Activated naive CD4-positive, alpha-beta T cell treated with anti-CD3 and anti-CD28 coated beads for 36 hours (primary cell): ENCODE data around the gene LIMK2. TPM values are rescaled to one million over a fixed set of nuclear protein-coding genes. Genes with fewer than 3 reads are reported as not detected.

ENCODE experiments used
- CTCF ChIA-PET: fragments of 350-600 bp; sonication (Branson Sonifier 250); formaldehyde crosslinking; loops from one replicate; lab custom pipeline; 2021; ENCODE audit warnings: antibody characterized with exemption; lab: Charles Lee
- DNase-seq: peaks from one replicate; pipeline ENCODE4 v3.0.0-alpha.2; 2020
- H3K27ac Mint-ChIP-seq: one replicate; pipeline ENCODE4 v1.8.0; 2021; ENCODE audit warnings: mild to moderate bottlenecking, mixed read lengths
- H3K27me3 Mint-ChIP-seq: one replicate; pipeline ENCODE4 v1.8.0; 2021; ENCODE audit warnings: low read depth, mixed read lengths
- H3K36me3 Mint-ChIP-seq: one replicate; pipeline ENCODE4 v1.8.0; 2021; ENCODE audit warnings: low read depth, mixed read lengths
- H3K4me1 Mint-ChIP-seq: one replicate; pipeline ENCODE4 v1.8.0; 2021; ENCODE audit warnings: low read depth, mixed read lengths
- H3K4me3 Mint-ChIP-seq: one replicate; pipeline ENCODE4 v1.8.0; 2021; ENCODE audit warnings: mild to moderate bottlenecking, moderate library complexity, mixed read lengths
- H3K9me3 Mint-ChIP-seq: one replicate; pipeline ENCODE4 v1.8.0; 2021; ENCODE audit warnings: mixed read lengths
- intact Hi-C: fragments of 100-400 bp; cut with micrococcal nuclease; formaldehyde crosslinking; loops from one replicate; pipeline ENCODE4 v1.15.1; 2023
- total RNA-seq, 2 experiments: library from RNA; stranded (reverse); gene quantifications; one replicate each; pipeline ENCODE4 v1.2.3, GENCODE V29; 2021

Gene LIMK2
- total RNA-seq, 2 experiments from 2014 or later = 50.8 to 50.9 TPM

DNA sequence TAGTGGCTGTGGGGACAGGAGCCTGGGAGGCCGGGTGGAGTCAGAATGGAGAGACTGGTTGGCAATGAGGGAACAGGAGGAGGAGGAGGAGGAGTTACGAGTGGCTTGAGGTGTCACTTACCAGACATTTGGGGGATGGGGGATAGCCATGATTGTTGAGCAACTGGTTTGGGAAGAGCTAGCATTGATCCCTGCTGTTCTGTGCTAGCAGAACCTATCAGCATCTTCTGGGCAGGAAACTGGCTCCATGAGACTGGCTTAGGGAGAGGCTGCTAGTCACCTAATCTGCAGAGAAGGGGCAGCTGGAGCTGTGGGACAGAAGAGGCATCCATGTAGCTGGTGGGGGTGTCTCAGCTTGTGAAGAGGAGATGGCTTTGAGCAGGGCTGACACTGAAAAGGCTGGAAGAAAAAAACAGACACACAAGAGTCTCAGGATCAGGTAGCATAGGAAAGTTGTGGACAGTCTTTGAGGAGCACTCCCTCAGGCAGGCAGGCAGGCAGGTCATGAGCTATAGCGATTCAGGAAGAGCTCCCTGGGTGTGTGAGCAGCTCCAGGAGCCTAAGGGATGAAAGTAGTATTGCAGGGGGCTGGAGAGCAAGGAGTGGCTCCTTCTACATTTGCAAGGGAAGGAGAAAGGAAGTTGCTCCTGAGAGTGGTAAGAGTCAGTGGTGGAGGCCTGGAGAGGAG, 57.9 kb downstream of the LIMK2 start:
- DNase-seq = no peak
- Mint-ChIP-seq H3K4me3 (no peak overlapping the region), H3K27ac (no peak overlapping the region), H3K27me3 (no peaks in the 10 kb centered on the region), H3K36me3 (peaks cover 48% of the 10 kb centered on the region), H3K4me1 (peaks cover 40% of the 10 kb centered on the region), H3K9me3 (no peaks in the 10 kb centered on the region)
- CTCF ChIA-PET = interaction anchor here (0.7 to 4.9 kb wide), 6 partner anchors 12 to 162 kb away, joined by 3 to 59 read pairs (median 5); partner anchors contain the start of genes LIMK2 and SELENOM
- intact Hi-C loops = loop anchor here (10.0 kb wide), 1 partner anchor 325 kb away; no protein-coding TSS in a partner anchor

- intact Hi-C loops = loop anchor here (10.0 kb wide), 1 partner anchor 326 kb away; no protein-coding TSS in a partner anchor
- H3K27me3 Mint-ChIP-seq = no peaks in the 10 kb centered on the region
- no peak for DNase-seq
- no peak overlapping the region for H3K27ac Mint-ChIP-seq
- peaks cover 46% of the 10 kb centered on the region for H3K4me1 Mint-ChIP-seq
- H3K36me3 Mint-ChIP-seq = peaks cover 52% of the 10 kb centered on the region
- H3K9me3 Mint-ChIP-seq = no peaks in the 10 kb centered on the region
- CTCF ChIA-PET = interaction anchor here (1.1 to 4.9 kb wide), 3 partner anchors 42 to 163 kb away, joined by 6 to 59 read pairs (median 11); partner anchors contain the start of genes LIMK2 and SELENOM
- H3K4me3 Mint-ChIP-seq = no peak overlapping the region
Measured at GRCh38 chr22:31271026-31271425, 58.9 kb downstream of the LIMK2 start.

DNA sequence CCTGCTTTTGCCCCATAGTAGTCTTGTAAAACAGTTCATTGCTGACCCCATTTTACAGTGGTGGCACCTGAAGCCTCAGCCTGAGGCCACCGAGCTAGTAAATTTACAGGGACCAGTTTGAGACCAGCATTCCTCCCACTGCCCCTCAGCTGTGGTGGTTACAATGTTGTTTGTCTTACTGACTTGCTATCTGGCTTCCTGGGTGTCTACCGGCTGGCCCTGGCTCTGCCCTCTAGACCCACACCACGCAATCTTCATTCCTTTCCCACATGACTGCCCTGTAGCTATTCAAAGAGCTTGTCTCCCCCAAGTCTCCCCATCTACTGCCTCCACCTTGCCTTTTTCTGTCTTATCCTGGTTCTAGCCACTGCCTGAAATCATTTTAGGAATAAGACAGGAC, 59.4 kb downstream of the LIMK2 start:
- Mint-ChIP-seq H3K27ac (no peak overlapping the region), H3K4me3 (no peak overlapping the region), H3K27me3 (no peaks in the 10 kb centered on the region), H3K9me3 (no peaks in the 10 kb centered on the region), H3K4me1 (peaks cover 48% of the 10 kb centered on the region), H3K36me3 (peaks cover 53% of the 10 kb centered on the region)
- CTCF ChIA-PET = interaction anchor here (1.3 to 4.9 kb wide), 6 partner anchors 24 to 79 kb away, joined by 3 to 59 read pairs (median 8); partner anchors contain the start of gene LIMK2
- DNase-seq = no peak
- intact Hi-C loops = loop anchor here (10.0 kb wide), 1 partner anchor 327 kb away; no protein-coding TSS in a partner anchor

DNA sequence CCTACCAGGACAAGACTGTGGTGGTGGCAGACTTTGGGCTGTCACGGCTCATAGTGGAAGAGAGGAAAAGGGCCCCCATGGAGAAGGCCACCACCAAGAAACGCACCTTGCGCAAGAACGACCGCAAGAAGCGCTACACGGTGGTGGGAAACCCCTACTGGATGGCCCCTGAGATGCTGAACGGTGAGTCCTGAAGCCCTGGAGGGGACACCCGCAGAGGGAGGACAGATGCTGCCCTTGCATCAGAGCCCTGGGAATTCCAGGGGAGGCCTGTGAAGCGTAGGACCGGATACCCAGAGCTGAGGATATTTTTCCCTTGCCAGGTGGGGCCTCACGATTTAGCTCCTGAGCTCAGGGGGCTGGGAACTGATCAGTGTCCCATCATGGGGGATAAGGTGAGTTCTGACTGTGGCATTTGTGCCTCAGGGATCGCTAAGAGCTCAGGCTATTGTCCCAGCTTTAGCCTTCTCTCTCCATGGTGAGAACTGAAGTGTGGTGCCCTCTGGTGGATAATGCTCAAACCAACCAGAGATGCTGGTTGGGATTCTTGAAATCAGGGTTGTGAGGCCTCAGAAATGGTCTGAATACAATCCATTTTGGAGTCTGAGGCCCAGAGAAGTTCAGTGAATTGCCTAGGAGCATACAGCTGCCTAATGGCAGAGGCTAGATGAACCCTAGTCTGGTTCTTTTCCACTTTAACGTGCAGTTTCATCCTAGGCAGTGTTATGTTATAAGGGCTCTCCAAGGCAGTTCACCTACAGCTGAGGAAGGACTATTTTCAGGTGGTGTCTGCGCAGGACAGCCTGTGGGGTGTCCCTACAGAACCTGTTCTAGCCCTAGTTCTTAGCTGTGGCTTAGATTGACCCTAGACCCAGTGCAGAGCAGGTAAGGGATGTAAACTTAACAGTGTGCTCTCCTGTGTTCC, 60.7 kb downstream of the LIMK2 start:
- Mint-ChIP-seq H3K4me1 (peaks cover 58% of the 10 kb centered on the region), H3K4me3 (no peak overlapping the region), H3K9me3 (no peaks in the 10 kb centered on the region), H3K27ac (no peak overlapping the region), H3K27me3 (no peaks in the 10 kb centered on the region), H3K36me3 (peaks cover 50% of the 10 kb centered on the region)
- intact Hi-C loops = loop anchor here (2.0 to 10.0 kb wide), 2 partner anchors 166 to 328 kb away; partner anchors contain the start of gene SELENOM
- DNase-seq = peak; percentile 76
- CTCF ChIA-PET = interaction anchor here (0.6 to 4.9 kb wide), 41 partner anchors 9 to 326 kb away, joined by 3 to 59 read pairs (median 4); partner anchors contain the start of genes LIMK2 and PIK3IP1

GRCh38 chr22:31274017-31274416, 61.9 kb downstream of the LIMK2 start:
- intact Hi-C loops = loop anchor here (10.0 kb wide), 1 partner anchor 329 kb away; no protein-coding TSS in a partner anchor
- peaks cover 71% of the 10 kb centered on the region for H3K4me1 Mint-ChIP-seq
- CTCF ChIA-PET = interaction anchor here (0.6 to 4.9 kb wide), 14 partner anchors 9 to 507 kb away, joined by 3 to 59 read pairs (median 10); partner anchors contain the start of genes LIMK2 and PIK3IP1

DNA sequence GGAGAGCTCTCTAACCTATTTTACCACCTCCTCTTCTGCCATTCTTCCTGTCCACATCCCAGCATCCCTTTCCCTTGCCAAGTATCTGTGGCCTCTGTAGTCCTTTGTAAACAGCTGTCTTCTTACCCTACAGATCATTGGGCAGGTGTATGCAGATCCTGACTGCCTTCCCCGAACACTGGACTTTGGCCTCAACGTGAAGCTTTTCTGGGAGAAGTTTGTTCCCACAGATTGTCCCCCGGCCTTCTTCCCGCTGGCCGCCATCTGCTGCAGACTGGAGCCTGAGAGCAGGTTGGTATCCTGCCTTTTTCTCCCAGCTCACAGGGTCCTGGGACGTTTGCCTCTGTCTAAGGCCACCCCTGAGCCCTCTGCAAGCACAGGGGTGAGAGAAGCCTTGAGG, 62.9 kb downstream of the LIMK2 start:
- Mint-ChIP-seq H3K27ac (peak overlapping the region; percentile 76), H3K36me3 (peaks cover 49% of the 10 kb centered on the region), H3K4me1 (peaks cover 76% of the 10 kb centered on the region), H3K9me3 (no peaks in the 10 kb centered on the region), H3K4me3 (no peak overlapping the region), H3K27me3 (no peaks in the 10 kb centered on the region)
- CTCF ChIA-PET = interaction anchor here (0.9 kb wide), 1 partner anchor 11 kb away, joined by 4 read pairs; no protein-coding TSS in a partner anchor
- DNase-seq = no peak
- intact Hi-C loops = loop anchor here (10.0 kb wide), 1 partner anchor 330 kb away; no protein-coding TSS in a partner anchor

More at GRCh38 chr22:31274017-31274416, 61.9 kb downstream of the LIMK2 start:
- Mint-ChIP-seq H3K27ac (peak overlapping the region; percentile 70), H3K9me3 (no peaks in the 10 kb centered on the region), H3K4me3 (no peak overlapping the region), H3K27me3 (no peaks in the 10 kb centered on the region), H3K36me3 (peaks cover 44% of the 10 kb centered on the region)
- no peak for DNase-seq

- Mint-ChIP-seq H3K4me1 (peaks cover 76% of the 10 kb centered on the region), H3K27me3 (no peaks in the 10 kb centered on the region), H3K27ac (peak overlapping the region; percentile 27), H3K36me3 (peaks cover 51% of the 10 kb centered on the region), H3K9me3 (no peaks in the 10 kb centered on the region), H3K4me3 (no peak overlapping the region)
- CTCF ChIA-PET = interaction anchor here (0.7 kb wide), 1 partner anchor 183 kb away, joined by 3 read pairs; no protein-coding TSS in a partner anchor
- DNase-seq = no peak
- intact Hi-C loops = loop anchor here (10.0 kb wide), 1 partner anchor 331 kb away; no protein-coding TSS in a partner anchor
Measured at GRCh38 chr22:31275576-31275975, 63.5 kb downstream of the LIMK2 start.

- H3K36me3 Mint-ChIP-seq = peaks cover 57% of the 10 kb centered on the region
- no peak for DNase-seq
- intact Hi-C loops = loop anchor here (10.0 kb wide), 1 partner anchor 332 kb away; no protein-coding TSS in a partner anchor
- H3K9me3 Mint-ChIP-seq = no peaks in the 10 kb centered on the region
- H3K4me1 Mint-ChIP-seq = peaks cover 79% of the 10 kb centered on the region
- peak overlapping the region; percentile 63 for H3K27ac Mint-ChIP-seq
- CTCF ChIA-PET = interaction anchor here (1.3 kb wide), 1 partner anchor 37 kb away, joined by 9 read pairs; no protein-coding TSS in a partner anchor
- H3K4me3 Mint-ChIP-seq = no peak overlapping the region
- H3K27me3 Mint-ChIP-seq = no peaks in the 10 kb centered on the region
Measured at GRCh38 chr22:31276426-31277167, 64.5 kb downstream of the LIMK2 start.

GRCh38 chr22:31277741-31278140, 65.6 kb downstream of the LIMK2 start:
- H3K4me3 Mint-ChIP-seq = no peak overlapping the region
- CTCF ChIA-PET = interaction anchor here (0.6 to 1.3 kb wide), 5 partner anchors 16 to 65 kb away, joined by 3 to 9 read pairs (median 3); partner anchors contain the start of gene LIMK2
- no peaks in the 10 kb centered on the region for H3K9me3 Mint-ChIP-seq
- H3K4me1 Mint-ChIP-seq = peaks cover 79% of the 10 kb centered on the region
- no peaks in the 10 kb centered on the region for H3K27me3 Mint-ChIP-seq
- DNase-seq = no peak
- peak overlapping the region; percentile 94 for H3K27ac Mint-ChIP-seq
- H3K36me3 Mint-ChIP-seq = peaks cover 55% of the 10 kb centered on the region
- intact Hi-C loops = loop anchor here (2.0 to 10.0 kb wide), 3 partner anchors 35 to 333 kb away; partner anchors contain the start of gene LIMK2

GRCh38 chr22:31278151-31278621, 66.1 kb downstream of the LIMK2 start:
- DNase-seq = no peak
- intact Hi-C loops = loop anchor here (2.0 to 10.0 kb wide), 3 partner anchors 35 to 333 kb away; partner anchors contain the start of gene LIMK2
- Mint-ChIP-seq H3K27me3 (no peaks in the 10 kb centered on the region), H3K27ac (peak overlapping the region; percentile 94), H3K9me3 (no peaks in the 10 kb centered on the region), H3K36me3 (peaks cover 57% of the 10 kb centered on the region), H3K4me3 (no peak overlapping the region), H3K4me1 (peaks cover 80% of the 10 kb centered on the region)
- CTCF ChIA-PET = interaction anchor here (0.6 to 1.5 kb wide), 5 partner anchors 15 to 66 kb away, joined by 3 to 6 read pairs (median 3); partner anchors contain the start of genes LIMK2 and PIK3IP1
